Erythroblast (primary cell): ENCODE data around the gene TOX2.

ENCODE experiments used
- GATA1 ChIP-seq: IDR thresholded peaks from 2 replicates; pipeline ENCODE4 v1.6.1; 2011; ENCODE audit warnings: low read depth, mild to moderate bottlenecking, control low read depth, low read length, moderate library complexity
- POLR2A ChIP-seq: IDR thresholded peaks from 2 replicates; pipeline ENCODE4 v1.6.1; 2011; ENCODE audit warnings: mild to moderate bottlenecking, low read length

DNA sequence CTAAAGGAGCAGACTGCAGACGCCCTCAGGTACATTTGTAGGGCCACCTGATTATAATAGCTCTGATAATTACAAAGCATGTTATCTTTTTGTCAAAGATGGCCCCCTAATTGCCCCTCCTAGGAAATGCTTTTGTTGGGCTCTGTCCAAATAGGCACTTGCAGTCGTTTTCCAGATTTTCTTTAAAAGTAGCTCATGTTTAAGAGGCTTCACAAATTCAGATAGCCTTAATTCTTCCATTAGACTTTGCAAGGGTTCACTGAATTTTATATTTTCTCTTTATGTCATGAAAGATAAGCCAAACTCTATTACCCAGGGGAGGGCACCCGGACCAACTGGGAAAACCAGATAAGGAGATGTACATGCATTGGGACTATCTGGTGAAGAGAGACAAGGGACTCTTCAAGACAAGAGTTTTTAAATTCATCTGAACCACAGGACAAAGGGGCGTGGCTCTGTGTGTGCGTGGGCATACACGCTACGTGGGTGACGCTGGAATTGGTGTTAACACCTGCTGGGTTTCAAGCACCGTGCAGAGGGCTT lies 95.6 kb downstream of the TOX2 start:
- TF ChIP-seq POLR2A (no peak), GATA1 (no peak)
